Keratinocyte (primary cell): ENCODE results near the gene KIF13A. TPM values are rescaled to one million over a fixed set of nuclear protein-coding genes. Genes with fewer than 3 reads are reported as not detected.

Source experiments
- DNase-seq: peaks from one replicate; pipeline ENCODE4 v3.0.0-alpha.2; 2011; ENCODE audit warnings: low read depth, missing footprints, low spot score
- FAIRE-seq: peaks from 2 replicates; lab custom pipeline; 2011; peaks lifted over from hg19 to GRCh38; lab: Jason Lieb, UNC
- H2AFZ ChIP-seq: 2 replicates; pipeline ENCODE4 v1.6.0; 2012; ENCODE audit warnings: low read length, control low read depth, inconsistent platforms; ENCODE audit not compliant: control insufficient read depth
- H3K27ac ChIP-seq: 2 replicates; pipeline ENCODE4 v1.5.1; 2011; ENCODE audit warnings: low read length; ENCODE audit not compliant: control insufficient read depth, insufficient read depth
- H3K27me3 ChIP-seq: 3 replicates; pipeline ENCODE4 v1.6.0; 2011; ENCODE audit warnings: low read length; ENCODE audit not compliant: control insufficient read depth, insufficient read depth; ENCODE audit errors: extremely low read depth
- H3K36me3 ChIP-seq, 2 experiments: 2 replicates in 1 of 2; 3 replicates in 1 of 2; pipeline ENCODE4 v1.5.1; 2011; ENCODE audit warnings: low read length in 2 of 2, mild to moderate bottlenecking in 1 of 2; ENCODE audit not compliant: control insufficient read depth in 2 of 2, insufficient read depth in 2 of 2; ENCODE audit errors: extremely low read depth in 1 of 2
- H3K4me1 ChIP-seq: 3 replicates; pipeline ENCODE4 v1.5.1; 2011; ENCODE audit warnings: low read length; ENCODE audit not compliant: control insufficient read depth, insufficient read depth; ENCODE audit errors: extremely low read depth
- H3K4me2 ChIP-seq: 3 replicates; pipeline ENCODE4 v1.6.0; 2011; ENCODE audit warnings: low read depth, low read length; ENCODE audit not compliant: control insufficient read depth, insufficient read depth; ENCODE audit errors: extremely low read depth
- H3K4me3 ChIP-seq, 3 experiments: fragments of 200-600 bp in 1 of 3; sonication (generic) in 1 of 3; 2 replicates in 2 of 3; 3 replicates in 1 of 3; pipeline ENCODE4 v1.5.1; 2011 to 2016; ENCODE audit warnings: low read length in 3 of 3, mild to moderate bottlenecking in 3 of 3, control low read depth in 2 of 3, inconsistent platforms in 1 of 3, low read depth in 1 of 3, mixed read lengths in 1 of 3, mixed run types in 1 of 3, moderate library complexity in 1 of 3; ENCODE audit not compliant: control insufficient read depth in 2 of 3, insufficient read depth in 2 of 3; ENCODE audit errors: extremely low read depth in 1 of 3
- H3K79me2 ChIP-seq: 2 replicates; pipeline ENCODE4 v1.6.0; 2012; ENCODE audit warnings: low read length; ENCODE audit not compliant: control insufficient read depth, insufficient read depth
- H3K9ac ChIP-seq: 3 replicates; pipeline ENCODE4 v1.6.0; 2011; ENCODE audit warnings: low read length; ENCODE audit not compliant: control insufficient read depth, insufficient read depth; ENCODE audit errors: extremely low read depth
- H3K9me1 ChIP-seq: 3 replicates; pipeline ENCODE4 v1.6.0; 2011; ENCODE audit warnings: low read length; ENCODE audit not compliant: control insufficient read depth, insufficient read depth; ENCODE audit errors: extremely low read depth
- H3K9me3 ChIP-seq: 2 replicates; pipeline ENCODE4 v1.5.1; 2012; ENCODE audit warnings: low read depth, low read length; ENCODE audit not compliant: control insufficient read depth
- H4K20me1 ChIP-seq: 3 replicates; pipeline ENCODE4 v1.6.0; 2011; ENCODE audit warnings: low read length; ENCODE audit not compliant: control insufficient read depth, insufficient read depth; ENCODE audit errors: extremely low read depth
- CTCF ChIP-seq, 3 experiments: IDR thresholded peaks in 1 of 3; conservative IDR thresholded peaks in 1 of 3; optimal IDR thresholded peaks in 1 of 3; 2 replicates in 2 of 3; 3 replicates in 1 of 3; pipeline versions ENCODE3 to v1.5.1; 2011; ENCODE audit warnings: low read length in 3 of 3, mild to moderate bottlenecking in 3 of 3, moderate library complexity in 2 of 3, control low read depth in 1 of 3, inconsistent platforms in 1 of 3; ENCODE audit not compliant: insufficient read depth in 2 of 3; ENCODE audit errors: extremely low read depth in 1 of 3
- EZH2 ChIP-seq: IDR thresholded peaks from one replicate; pipeline ENCODE4 v1.6.1; 2012; ENCODE audit warnings: inconsistent platforms, mild to moderate bottlenecking, low read length, moderate library complexity
- dilution Hi-C: fragments of 300-500 bp; cut with MboI; formaldehyde crosslinking; loops from one replicate; pipeline ENCODE4 v1.7.0; 2020; ENCODE audit warnings: low sequenced_read_pairs; ENCODE audit not compliant: extremely low pct_ligation_motif_present
- polyA plus RNA-seq, 5 experiments: library from polyadenylated mRNA; depleted of rRNA in 3 of 5; stranded (reverse) in 3 of 5; stranded (forward) in 1 of 5; unstranded in 1 of 5; fragments of >200 nt; gene quantifications; 1 replicate in 1 of 5; 2 replicates in 3 of 5; 3 replicates in 1 of 5; pipeline versions ENCODE4 v1.2.1 to v1.2.3, GENCODE V29; 2011 to 2012; ENCODE audit warnings: missing spikeins in 2 of 5, low read depth in 1 of 5, low replicate concordance in 1 of 5

The KIF13A gene
- polyA plus RNA-seq, 1 donor (not counting 4 experiments of a cell fraction or from before 2014, with no cell fraction given), result 96.2 TPM

DNA sequence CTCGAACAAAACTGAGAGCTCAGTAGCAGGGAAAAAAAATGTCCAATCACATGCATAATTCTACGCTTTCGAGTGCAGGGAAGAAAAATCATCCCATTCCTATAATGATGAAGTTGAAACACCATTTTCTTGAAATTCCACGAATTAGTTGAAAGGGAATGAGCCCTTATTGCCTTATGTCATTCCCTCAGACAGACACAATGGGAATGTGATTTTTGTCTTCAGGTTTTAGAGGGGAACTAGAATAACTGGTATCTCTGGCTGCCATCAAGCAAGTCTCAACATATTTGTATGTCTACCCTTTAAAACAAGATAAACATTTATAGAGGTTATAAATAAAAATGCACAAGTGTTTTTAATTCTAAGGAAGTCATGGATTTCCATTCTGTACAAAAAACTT is 87.9 kb downstream of the KIF13A start:
- TF ChIP-seq EZH2 (no peak), CTCF (optimal IDR thresholded peaks at IDR 0.05 in 1 of 3, IDR thresholded peaks at IDR 0.05 in 1 of 3, conservative IDR thresholded peaks at IDR 0.05 in 1 of 3; ENCODE audit: extremely low read depth in 1 of 3, insufficient read depth in 2 of 3, low read length in 3 of 3) (no peak)
- FAIRE-seq (no peak), DNase-seq (no peak)
- peaks cover 65% of the 10 kb centered on the region for H3K79me2 ChIP-seq
- H2AFZ ChIP-seq, result no peak overlapping the region
- H3K9ac ChIP-seq, result no peak overlapping the region
- peaks cover under 1% of the 10 kb centered on the region for H3K9me1 ChIP-seq
- no peaks in the 10 kb centered on the region for H3K27me3 ChIP-seq
- no peak overlapping the region for H3K4me3 ChIP-seq
- no peak overlapping the region for H3K4me2 ChIP-seq
- H3K27ac ChIP-seq, result no peak overlapping the region
- peaks cover 16% of the 10 kb centered on the region in 2 experiments for H3K36me3 ChIP-seq
- H3K4me1 ChIP-seq, result peaks cover 8% of the 10 kb centered on the region
- H3K9me3 ChIP-seq, result peaks cover 3% of the 10 kb centered on the region
- no peaks in the 10 kb centered on the region for H4K20me1 ChIP-seq
- dilution Hi-C loops, result no loop called here

DNA sequence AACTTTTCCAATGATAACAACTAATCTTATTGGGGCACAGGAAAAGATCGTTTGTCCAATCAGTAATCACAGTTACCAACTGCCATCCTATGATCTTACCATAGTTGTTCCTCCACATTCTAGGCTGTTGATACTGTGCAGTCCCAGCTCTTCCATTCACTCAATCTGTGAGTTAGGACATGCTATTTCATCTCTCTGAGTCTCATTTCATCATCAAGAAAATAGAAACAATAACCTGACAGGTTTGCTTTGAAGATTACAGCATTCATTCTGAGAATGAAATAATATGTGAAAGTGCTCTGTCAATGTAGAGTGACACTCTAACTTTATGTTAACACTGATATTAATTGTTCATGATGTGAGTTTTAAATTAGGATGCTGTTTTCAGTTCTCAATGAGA is 89.8 kb downstream of the KIF13A start:
- no peak for TF ChIP-seq EZH2
- no peak for TF ChIP-seq CTCF (optimal IDR thresholded peaks at IDR 0.05 in 1 of 3, IDR thresholded peaks at IDR 0.05 in 1 of 3, conservative IDR thresholded peaks at IDR 0.05 in 1 of 3; ENCODE audit: extremely low read depth in 1 of 3, insufficient read depth in 2 of 3, low read length in 3 of 3)
- Histone ChIP-seq H3K9me3 (peaks cover 3% of the 10 kb centered on the region), H3K4me1 (peaks cover 8% of the 10 kb centered on the region), H4K20me1 (no peaks in the 10 kb centered on the region), H2AFZ (no peak overlapping the region), H3K9ac (no peak overlapping the region), H3K9me1 (no peaks in the 10 kb centered on the region), H3K27ac (peak overlapping the region; percentile 15), H3K79me2 (peaks cover 56% of the 10 kb centered on the region), H3K36me3 (peaks cover 21% of the 10 kb centered on the region in 2 experiments), H3K4me3 (no peak overlapping the region), H3K27me3 (no peaks in the 10 kb centered on the region), H3K4me2 (no peak overlapping the region)
- DNase-seq (no peak), FAIRE-seq (peak; percentile 56)
- dilution Hi-C loops, result no loop called here
